ENCODE data around the gene KIF3C. TPM values are rescaled to one million over a fixed set of nuclear protein-coding genes. Genes with fewer than 3 reads are reported as not detected.
A peak's percentile ranks its signal among the peaks of the same experiment; 100 is the strongest.
"Not testable (repeated sequence)": the region's sequence is repeated elsewhere in the genome, so short reads cannot be mapped to it uniquely, and the experiment has no call there.

The KIF3C gene
- polyA plus RNA-seq, 4 donors: 12.5 to 19.7 (median 15.3) TPM

DNA sequence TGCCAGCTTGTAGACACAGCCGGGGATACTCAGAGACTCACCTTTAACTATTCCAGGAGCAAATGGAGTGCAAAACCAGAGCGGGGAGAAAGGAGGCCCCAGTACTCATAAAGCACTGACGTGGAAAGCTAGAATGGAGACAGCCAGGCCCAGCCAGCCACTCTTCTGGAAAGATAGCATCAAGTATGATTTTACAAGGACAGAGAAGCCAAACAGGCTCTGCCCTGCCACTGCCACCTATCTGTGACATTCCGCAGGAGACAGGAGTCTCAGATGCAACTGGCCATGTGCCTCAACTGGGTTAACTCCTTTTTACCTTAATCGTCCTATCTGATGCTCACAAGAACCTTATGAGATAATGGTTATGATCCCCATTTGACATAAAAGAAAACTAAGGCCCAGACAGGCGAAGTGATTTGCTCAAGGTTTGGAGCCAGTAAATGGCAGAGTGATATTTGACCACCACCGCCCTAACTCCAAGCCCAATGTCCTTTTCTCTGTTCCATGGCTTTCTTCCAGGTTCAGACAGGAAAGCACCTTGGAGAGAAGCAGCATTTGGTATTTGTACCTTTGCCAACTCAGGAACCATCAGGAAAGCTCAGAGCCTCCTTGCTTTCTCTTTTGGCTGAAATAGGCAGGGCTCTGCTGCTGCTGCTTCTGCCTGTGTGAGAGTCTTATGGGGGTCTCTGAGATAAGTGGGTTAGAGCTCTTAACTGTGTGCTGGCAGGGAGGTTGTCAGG is 15.6 kb downstream of the KIF3C start:
- DNase-seq (ENCODE audit: low read depth in 4 of 4, low spot score in 3 of 4): no peak

DNA sequence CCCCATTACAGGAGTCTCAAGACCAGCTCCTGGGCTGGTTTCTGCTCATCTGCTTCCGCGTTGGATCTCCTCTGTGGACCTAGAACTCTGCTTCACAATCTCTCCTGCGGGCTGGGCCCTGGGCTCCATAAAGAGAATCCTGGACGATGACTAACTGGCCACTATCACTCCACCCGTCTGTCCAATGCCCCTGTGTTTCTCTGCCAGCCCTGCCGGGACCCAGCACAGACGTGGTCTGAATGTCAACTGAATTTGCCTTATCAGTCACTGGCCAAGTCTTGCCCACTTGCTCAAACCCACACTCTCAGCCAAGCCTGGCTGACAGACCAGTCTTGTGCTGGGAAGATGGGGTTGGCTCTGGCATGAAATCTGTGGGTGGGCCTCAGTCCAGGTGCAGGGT is 17.4 kb downstream of the KIF3C start:
- no peak for DNase-seq (ENCODE audit: low read depth in 4 of 4, low spot score in 3 of 4)

DNA sequence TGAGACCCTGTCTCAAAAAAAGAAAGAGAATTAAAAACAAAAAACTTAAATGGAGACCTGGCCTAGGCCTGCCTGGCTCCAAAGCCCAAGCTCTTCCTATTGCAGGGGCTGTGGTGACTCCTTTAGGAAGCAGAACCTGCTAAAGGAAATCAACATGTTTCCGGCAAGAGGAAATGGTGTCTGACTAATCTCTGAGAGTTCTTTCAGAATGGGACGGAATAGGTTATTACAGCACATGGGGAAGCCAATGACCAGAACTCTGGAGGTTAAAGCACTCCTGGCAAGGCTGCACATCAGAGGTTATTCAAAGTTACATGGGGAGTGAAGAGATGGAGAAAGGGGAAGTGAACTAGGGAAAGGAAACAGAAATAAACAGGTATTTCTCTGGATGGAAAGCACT is 21.4 kb downstream of the KIF3C start:
- DNase-seq (ENCODE audit: low read depth in 4 of 4, low spot score in 3 of 4): no peak

DNA sequence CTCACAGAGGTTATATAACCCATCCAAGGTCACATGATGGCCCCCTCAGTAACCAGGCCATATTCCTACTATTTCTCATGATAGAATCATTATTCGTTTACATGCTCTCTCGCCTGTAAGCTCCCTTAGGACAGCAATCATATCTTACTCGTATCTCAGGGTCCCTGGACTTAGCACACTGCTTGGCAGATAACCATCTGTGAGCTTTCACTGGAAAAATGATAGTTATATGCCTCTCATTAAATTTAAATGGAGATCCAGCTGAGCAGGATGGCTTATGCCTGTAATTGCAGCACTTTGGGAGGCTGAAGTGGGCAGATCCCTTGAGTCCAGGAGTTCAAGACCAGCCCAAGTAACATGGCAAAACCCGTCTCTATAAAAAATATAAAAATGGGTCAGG is 21.9 kb downstream of the KIF3C start:
- DNase-seq (ENCODE audit: low read depth in 4 of 4, low spot score in 3 of 4): no peak

DNA sequence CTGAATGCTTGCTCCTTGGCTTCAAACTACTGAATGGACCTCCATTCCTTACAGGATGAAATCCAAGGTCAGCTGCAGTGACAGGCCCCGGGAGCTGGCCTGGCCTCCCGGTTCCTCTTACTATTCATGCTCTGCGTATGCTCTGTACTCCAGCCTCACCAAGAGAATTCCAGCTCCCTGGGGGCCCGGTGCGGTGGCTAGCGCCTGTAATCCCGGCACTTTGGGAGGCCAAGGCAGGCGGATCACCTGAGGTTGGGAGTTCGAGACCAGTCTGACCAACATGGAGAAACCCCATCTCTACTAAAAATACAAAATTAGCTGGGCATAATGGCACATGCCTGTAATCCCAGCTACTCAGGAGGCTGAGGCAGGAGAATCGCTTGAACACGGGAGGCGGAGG is 23.7 kb downstream of the KIF3C start:
- DNase-seq (ENCODE audit: low read depth in 4 of 4, low spot score in 3 of 4): not testable (repeated sequence)

DNA sequence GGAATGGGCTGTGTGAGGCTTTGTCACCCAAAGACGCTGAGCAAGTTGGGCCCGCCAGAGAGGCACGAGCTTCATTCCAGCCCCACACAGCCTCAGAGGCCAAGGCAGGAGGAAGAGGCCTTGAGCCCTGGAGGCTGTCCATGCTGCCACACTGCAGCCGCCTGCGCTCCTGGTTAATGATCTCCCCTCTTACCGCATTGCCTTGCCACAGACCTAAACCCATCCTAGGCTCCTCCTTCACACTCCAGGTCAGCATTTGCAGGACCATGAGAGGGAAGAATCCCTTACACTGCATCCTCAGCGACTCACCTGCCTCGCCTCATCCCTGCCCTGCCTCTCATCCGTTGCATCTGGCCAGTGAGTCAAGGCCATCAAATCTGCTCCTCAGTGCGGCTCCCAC is 24.6 kb downstream of the KIF3C start:
- DNase-seq (ENCODE audit: low read depth in 4 of 4, low spot score in 3 of 4): no peak

DNA sequence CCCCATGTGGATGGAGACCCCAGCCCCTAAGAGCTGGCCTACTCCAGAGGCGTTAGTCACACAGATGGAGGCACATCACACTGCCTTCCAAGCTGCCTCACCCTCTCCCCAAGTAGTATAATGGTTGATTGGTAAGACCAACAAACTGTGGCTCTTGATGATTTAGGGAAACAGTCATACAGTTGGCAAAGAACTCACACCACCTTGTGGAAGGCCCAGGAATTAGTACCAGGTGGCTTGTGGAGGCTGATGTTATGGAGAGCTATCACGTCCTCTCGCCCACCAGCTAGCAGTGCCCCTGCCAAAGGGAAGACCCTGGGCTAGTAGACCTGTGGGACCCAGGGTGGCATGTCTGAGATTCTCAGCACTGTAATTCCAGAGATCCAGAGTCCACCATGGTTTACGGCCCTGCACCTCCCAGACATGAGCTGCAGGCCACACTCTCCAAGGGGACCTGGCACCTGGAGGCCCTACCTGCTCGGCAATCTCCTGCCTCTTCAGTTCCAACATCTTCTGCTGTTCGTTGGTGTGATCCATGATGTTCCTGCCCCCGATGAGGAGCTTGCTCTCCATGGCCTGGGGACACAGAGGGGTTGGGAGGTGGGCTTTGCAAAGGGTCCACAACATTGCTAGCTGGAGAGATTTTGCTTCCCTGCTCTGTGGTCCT is 26.3 kb downstream of the KIF3C start:
- no peak for DNase-seq (ENCODE audit: low read depth in 4 of 4, low spot score in 3 of 4)

DNA sequence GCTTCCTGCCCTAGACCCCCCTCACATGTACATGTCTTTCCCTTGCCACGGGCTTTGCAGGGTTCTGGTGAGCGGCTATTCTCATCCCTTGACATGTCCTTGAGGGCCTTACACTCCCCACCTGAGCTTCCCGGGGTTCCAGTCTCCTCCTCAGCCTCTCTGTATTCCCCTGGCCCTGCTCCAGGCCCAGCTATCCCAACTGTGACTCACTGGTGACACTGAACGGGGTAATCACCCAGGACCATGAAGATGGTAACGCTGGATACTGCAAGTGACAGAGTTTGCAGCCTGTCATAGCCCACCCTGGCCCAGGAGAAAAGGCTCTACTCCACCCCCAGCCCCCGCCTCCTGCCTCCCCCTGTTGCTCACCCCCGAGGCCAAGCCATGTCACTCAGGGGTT is 27.3 kb downstream of the KIF3C start:
- DNase-seq (ENCODE audit: low read depth in 4 of 4, low spot score in 3 of 4): no peak

DNA sequence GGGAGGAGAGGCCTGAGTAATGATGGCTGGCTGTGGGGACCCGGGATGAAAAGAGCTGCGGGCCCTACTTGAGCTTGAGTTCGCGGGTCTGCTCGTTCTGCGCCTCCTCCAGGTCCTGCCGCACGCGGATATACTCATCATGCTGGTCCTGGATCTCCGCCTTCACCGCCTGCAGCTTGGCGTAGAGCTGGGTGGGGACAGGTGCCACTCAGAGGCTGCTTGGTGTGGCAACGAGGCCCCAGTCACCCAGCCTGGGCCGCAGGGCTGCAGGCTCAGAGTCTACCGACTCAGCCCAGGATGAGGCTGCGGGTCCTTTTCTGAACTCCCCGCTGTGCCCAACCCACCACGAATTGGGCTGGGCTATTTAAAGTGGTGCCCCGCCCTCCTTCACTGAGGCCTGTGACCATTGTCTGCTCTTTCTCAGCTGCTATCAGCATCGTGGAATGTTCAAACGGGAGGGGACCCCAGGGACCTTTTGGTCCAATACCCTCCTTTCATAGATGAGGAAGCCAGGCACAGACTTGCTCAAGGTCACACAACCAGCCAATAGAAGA is 28.0 kb downstream of the KIF3C start:
- no peak for DNase-seq (ENCODE audit: low read depth in 4 of 4, low spot score in 3 of 4)

DNA sequence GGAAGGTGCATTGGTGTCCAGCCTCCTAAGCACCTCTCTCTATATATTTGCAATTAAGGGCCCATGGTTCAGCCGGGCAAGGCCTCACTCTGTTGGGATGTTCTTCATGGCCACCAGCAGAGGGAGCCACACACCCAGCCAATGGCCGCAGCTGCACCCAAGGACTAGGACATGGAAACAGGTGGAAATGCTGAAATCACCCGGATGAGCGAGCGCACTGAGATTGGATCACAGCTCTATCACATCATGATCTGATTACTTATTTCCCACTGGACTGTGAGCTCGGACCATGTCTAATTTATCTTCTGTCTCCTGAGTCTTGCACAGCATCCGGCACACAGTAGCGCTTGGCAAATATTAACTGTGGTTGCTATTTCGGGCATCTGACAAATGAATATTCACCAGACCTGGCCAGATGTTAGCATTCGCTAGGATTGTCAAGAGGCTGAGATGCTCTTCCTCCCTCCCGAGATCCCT is 31.2 kb downstream of the KIF3C start:
- peak; percentile 60 to 78 (median 73) for DNase-seq (ENCODE audit: low read depth in 4 of 4, low spot score in 3 of 4)

DNA sequence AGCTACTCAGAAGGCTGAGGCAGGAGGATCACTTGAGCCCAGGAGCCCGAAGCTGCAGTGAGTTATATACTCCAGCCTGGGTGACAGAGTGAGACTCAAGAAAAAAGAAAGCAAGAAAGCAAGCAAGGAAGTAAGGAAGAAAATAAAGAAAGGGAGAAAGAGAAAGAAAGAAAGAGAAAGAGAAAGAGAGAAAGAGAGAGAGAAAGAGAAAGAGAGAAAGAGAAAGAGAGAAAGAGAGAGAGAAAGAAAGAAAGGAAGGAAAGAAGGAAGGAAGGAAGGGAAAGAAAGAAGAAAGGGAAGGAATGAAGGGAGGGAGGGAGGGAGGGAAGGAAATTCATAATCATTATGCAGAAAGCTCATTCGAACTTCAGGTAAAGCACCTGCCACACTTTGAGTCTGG is 33.9 kb downstream of the KIF3C start:
- DNase-seq (ENCODE audit: low read depth in 4 of 4, low spot score in 3 of 4): no peak

DNA sequence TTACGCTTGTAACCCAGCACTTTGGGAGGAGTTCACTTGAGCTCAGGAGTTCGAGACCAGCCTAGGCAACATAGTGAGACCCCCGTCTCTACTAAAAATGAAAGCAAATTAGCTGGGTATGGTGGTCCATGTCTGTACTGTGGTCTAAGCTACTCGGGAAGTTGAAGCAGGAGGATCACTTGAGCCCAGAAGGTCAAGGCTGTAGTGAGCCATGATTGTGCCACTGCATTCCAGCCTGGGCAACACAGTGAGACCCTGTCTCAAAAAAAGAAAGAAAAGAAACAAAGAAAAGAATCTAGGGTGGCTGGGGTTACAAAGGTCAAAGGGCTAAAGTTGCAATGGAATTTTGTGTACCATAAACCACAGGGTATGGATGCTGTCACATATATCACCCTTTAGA is 41.3 kb downstream of the KIF3C start:
- no peak for DNase-seq (ENCODE audit: low read depth in 4 of 4, low spot score in 3 of 4)

DNA sequence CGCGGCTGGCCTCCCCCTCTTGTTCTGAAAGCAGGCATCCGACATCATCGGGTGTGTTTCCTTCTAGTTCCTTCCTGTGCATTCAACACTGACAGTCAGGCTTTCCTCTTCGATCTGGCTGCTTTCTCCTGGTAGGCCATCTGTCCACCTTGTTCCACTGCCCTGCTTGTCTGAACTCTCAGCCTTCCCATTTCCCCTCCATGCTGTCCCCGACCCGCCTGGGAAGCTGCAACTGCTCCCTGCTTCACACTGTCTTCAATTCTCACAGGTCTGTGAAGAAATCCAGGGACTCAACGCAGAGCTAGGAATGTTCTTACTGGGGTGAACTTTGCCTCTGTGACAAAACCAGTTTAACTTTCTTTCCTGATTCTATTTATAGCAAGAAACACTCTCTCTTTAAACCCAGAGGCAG is 43.0 kb downstream of the KIF3C start:
- no peak for DNase-seq (ENCODE audit: low read depth in 4 of 4, low spot score in 3 of 4)

DNA sequence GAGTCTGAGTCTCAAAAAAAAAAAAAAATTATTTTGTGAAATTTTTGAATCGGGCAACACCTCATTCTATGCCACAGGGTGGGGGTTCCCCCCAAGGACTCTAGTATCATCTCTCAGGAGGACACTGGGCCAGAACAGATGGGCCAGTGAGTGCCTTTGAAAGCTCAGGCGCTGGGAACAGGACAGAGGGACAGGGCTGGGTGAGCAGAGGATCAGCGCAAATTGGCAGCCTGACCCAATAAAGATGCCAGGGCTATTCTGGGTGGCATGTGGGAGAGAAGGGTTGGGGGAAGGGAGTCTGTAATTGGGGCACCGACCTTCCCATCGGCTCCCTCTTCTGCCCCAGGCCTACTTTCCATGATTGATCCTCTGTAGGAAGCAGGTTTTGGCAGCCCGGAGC is 44.0 kb downstream of the KIF3C start:
- no peak for DNase-seq (ENCODE audit: low read depth in 4 of 4, low spot score in 3 of 4)

DNA sequence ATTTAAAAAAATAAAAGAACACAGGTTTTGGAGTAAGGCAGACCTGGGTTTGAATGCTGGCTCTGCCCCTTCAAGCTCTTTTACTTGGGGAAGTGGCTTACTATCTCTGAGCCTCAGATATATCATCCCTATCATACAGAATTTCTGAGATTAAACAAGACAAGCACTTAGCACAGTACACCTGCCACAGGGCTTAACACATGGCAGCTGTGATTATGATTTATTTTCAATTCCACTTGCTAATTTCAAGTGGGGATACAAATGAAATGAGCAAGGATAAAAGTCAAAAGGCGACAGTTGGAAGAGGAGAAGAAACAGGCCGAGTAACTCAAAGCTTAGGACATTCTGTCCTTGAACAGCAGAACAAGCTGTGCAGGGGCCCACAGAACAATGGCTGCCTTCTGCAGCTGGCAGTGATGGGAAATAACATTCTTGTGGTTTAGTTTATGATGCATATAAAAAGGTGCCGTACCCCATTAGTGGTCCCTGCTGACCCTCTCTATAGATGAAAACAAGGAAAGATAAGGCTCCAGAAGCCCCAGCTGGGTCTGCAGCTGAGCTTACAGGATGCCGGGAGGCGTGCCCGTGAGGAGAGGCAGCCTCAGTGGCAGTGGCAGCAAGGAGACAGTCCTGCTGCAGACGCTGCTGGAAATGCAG is 45.3 kb downstream of the KIF3C start:
- DNase-seq (ENCODE audit: low read depth in 4 of 4, low spot score in 3 of 4): no peak

DNA sequence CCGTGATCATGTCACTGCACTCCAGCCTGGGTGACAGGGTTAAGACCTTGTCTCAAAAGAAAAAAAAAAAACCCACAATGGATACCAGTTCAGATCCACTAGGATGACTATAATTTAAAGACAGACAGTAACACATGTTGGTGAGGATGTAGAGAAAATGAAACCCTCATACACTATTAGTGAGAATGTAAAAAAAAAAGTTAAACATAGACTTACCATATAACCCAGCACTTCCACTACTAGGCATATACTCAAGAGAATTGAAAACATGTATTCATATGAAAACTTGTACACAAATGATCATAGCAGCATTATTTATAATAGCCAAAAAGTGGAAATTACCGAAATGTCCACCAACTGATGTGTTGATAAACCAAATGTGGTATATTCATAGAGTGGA is 48.7 kb downstream of the KIF3C start:
- DNase-seq (ENCODE audit: low read depth in 4 of 4, low spot score in 3 of 4): no peak

DNA sequence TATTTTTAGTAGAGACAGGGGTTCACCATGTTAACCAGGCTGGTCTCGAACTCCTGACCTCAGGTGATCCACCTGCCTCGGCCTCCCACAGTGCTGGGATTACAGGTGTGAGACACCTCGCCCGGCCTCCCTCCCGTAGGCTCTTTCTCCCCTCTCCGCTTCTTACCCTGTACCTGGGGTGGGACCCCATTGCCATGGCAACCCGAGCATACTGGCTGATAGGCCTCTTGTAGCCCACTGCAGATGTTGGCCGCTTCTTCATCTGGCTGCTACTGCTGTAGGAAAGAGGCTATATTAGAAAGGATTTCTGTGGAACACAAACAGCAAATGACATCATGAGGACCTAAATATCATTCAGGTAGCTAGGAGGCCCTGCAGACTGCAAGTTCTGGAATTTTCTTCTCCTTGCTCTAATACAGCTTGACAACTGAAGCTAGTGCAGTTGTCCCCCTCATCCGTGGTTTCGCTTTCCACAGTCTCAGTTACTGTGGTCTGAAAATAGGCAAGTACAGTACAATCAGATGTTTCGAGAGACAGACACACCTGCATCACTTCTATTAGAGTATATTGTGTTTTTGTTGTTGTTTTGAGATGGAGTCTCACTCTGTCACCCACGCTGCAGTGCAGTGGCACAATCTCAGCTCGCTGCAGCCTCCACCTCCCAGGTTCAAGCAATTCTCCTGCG is 52.4 kb downstream of the KIF3C start:
- no peak for DNase-seq (ENCODE audit: low read depth in 4 of 4, low spot score in 3 of 4)

DNA sequence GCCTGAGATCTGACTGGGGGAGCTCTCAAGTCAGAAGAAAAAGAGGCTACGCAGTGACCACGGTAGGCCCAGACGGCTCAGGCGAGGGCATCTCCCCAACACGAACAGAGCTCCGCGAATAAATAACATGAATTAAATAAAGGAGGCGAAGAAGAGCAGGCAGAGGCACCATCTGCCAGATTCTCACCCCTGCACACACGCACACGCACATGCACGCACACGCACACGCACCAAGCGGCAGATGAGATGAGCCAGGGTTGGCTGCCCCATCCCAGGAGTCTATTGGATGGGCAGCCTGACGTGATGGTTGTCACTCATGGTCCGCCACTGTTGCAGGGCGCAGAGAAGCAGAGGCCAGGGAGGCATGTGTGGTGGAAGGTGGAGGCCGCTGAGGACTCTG is 53.6 kb downstream of the KIF3C start:
- DNase-seq (ENCODE audit: low read depth in 4 of 4, low spot score in 3 of 4): no peak

DNA sequence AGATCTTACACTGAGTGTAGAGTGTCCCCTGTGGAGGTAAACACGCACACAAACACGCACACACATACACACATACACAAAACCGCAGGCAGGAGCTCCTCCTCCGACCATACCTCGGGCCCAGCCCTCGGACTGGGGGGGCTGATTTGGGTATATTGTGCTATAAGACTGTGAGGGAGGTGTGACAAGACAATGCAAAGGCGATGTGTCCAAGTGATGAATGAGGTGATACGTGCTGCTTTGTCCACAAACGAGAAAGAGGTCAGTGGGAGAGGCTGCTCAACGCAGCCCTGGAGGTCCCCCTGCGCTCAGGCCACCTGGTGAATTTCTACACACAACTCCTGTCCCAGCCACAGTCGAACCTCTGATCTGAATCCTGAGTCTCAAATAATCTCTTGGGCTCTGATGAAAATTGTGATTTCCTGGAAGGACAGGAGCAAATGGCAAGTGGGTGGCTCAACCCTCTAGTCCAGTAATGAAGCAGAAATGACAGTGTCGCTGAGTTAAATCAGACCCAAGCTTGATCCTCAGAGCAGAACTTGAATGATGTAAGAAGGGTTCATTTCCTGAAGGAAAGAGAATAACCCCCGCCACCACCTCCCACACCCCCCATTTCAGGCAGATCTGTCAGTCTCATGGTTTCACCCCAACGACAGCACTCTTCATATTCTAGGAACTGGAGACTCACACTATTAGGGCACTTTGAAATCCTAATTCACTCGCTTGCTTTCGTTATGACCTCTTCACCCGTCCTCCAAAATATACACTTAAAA is 55.1 kb downstream of the KIF3C start:
- no peak for DNase-seq (ENCODE audit: low read depth in 4 of 4, low spot score in 3 of 4)

DNA sequence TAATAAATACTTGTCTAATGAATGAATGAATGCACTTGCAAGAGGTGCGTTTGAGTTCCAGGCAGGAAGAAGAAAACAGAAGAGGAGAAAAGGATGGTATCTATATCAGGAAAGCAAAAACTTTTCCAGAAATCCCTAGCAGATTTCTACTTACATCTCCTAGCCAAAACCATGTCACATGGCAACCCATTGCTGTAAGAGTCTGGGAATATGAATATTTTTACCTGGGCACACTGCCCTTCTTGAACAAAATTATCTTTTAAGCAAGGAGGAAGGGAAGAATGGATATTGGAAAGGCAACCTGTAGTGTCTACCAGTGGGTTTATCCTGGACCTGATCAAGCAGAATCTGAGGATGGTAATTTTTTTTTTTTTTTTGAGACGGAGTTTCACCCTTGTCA is 59.8 kb downstream of the KIF3C start:
- DNase-seq (ENCODE audit: low read depth in 4 of 4, low spot score in 3 of 4): no peak

Data from right renal pelvis (tissue), 4 donors.